BJ (cell line): ENCODE data around the gene UQCRC2. TPM values are rescaled to one million over a fixed set of nuclear protein-coding genes. Genes with fewer than 3 reads are reported as not detected.
"Not testable (repeated sequence)": the region's sequence is repeated elsewhere in the genome, so short reads cannot be mapped to it uniquely, and the experiment has no call there.

Experiments used
- CTCF ChIA-PET: fragments of 350-600 bp; formaldehyde crosslinking; extraction: SDS; loops from one replicate; lab custom pipeline; 2021; ENCODE audit warnings: antibody characterized with exemption, inconsistent platforms; lab: Yijun Ruan, JAX
- POLR2A ChIA-PET: fragments of 300-600 bp; sonication (Branson Sonifier 250); formaldehyde crosslinking; extraction: SDS; loops from one replicate; lab custom pipeline; 2021; ENCODE audit warnings: antibody characterized with exemption; lab: Charles Lee
- DNase-seq: peaks from one replicate; pipeline ENCODE4 v3.0.0-alpha.2; 2011; ENCODE audit warnings: low read depth
- H3K27me3 ChIP-seq: 2 replicates; pipeline ENCODE4 v1.6.0; 2011; ENCODE audit warnings: low read length; ENCODE audit not compliant: control insufficient read depth, insufficient read depth
- H3K36me3 ChIP-seq: 2 replicates; pipeline ENCODE4 v1.5.1; 2011; ENCODE audit warnings: low read length; ENCODE audit not compliant: control insufficient read depth, insufficient read depth
- H3K4me3 ChIP-seq: 2 replicates; pipeline ENCODE4 v1.5.1; 2011; ENCODE audit warnings: low read depth, mild to moderate bottlenecking, control low read depth, low read length
- CTCF ChIP-seq: IDR thresholded peaks from 2 replicates; pipeline ENCODE4 v1.5.1; 2011; ENCODE audit warnings: low read depth, mild to moderate bottlenecking, control low read depth, inconsistent platforms, low read length, moderate library complexity; ENCODE audit not compliant: insufficient read depth
- polyA minus RNA-seq: library from RNA; depleted of rRNA, polyadenylated mRNA; stranded (reverse); fragments of >200 nt; gene quantifications from 2 replicates; pipeline ENCODE4 v1.2.3, GENCODE V29; 2011; rRNA and poly(A)+ RNA removed
- polyA plus RNA-seq: library from polyadenylated mRNA; depleted of rRNA; stranded (reverse); fragments of >200 nt; gene quantifications from 2 replicates; pipeline ENCODE4 v1.2.3, GENCODE V29; 2011; rRNA removed

The UQCRC2 gene
- 177 and 181 TPM in 2 replicates for polyA plus RNA-seq
- polyA minus RNA-seq: 94.0 and 168 TPM in 2 replicates

- POLR2A ChIA-PET: no interaction called here
- peak within 1 kb of the TSS; percentile 87 for H3K4me3 ChIP-seq
- CTCF ChIA-PET: interaction anchor here (0.7 to 1.6 kb wide), 6 partner anchors 45 to 236 kb away, joined by 3 to 4 read pairs (median 3); no protein-coding TSS in a partner anchor
- no peak for TF ChIP-seq CTCF
- peak; percentile 50 for DNase-seq
- H3K36me3 ChIP-seq: peaks cover 2% of the 10 kb centered on the region
- no peaks in the 10 kb centered on the region for H3K27me3 ChIP-seq
Measured at GRCh38 chr16:21952793-21953540, at the start of gene UQCRC2. Gene UQCRC2 (plus strand): TSS chr16:21953361. CDS start chr16:21953424, 63 bp downstream.

- POLR2A ChIA-PET, H3K27me3 ChIP-seq, H3K36me3 ChIP-seq, DNase-seq, H3K4me3 ChIP-seq, CTCF ChIA-PET: not testable (repeated sequence)
Measured at GRCh38 chr16:21932650-21933049, 20.5 kb upstream of the UQCRC2 start.

- H3K36me3 ChIP-seq, DNase-seq, POLR2A ChIA-PET, H3K27me3 ChIP-seq, H3K4me3 ChIP-seq, CTCF ChIA-PET: not testable (repeated sequence)
Measured at GRCh38 chr16:21933316-21933715, 19.8 kb upstream of the UQCRC2 start.

GRCh38 chr16:21933790-21934189 is 19.4 kb upstream of the UQCRC2 start:
- H3K4me3 ChIP-seq, CTCF ChIA-PET, POLR2A ChIA-PET, H3K36me3 ChIP-seq, DNase-seq, H3K27me3 ChIP-seq: not testable (repeated sequence)

- H3K36me3 ChIP-seq, DNase-seq, H3K4me3 ChIP-seq, CTCF ChIA-PET, POLR2A ChIA-PET, H3K27me3 ChIP-seq: not testable (repeated sequence)
Measured at GRCh38 chr16:21936216-21936615, 16.9 kb upstream of the UQCRC2 start.

- TF ChIP-seq CTCF: no peak
- no peak for DNase-seq
- Histone ChIP-seq H3K27me3 (peaks cover 3% of the 10 kb centered on the region), H3K36me3 (no peaks in the 10 kb centered on the region), H3K4me3 (no peak overlapping the region)
- ChIA-PET POLR2A (no interaction called here), CTCF (no interaction called here)
Measured at GRCh38 chr16:21937336-21937829, 15.8 kb upstream of the UQCRC2 start.

GRCh38 chr16:21940570-21940969 is 12.6 kb upstream of the UQCRC2 start:
- POLR2A ChIA-PET: no interaction called here
- no peak overlapping the region for H3K4me3 ChIP-seq
- CTCF ChIA-PET: interaction anchor here (0.9 kb wide), 1 partner anchor 10 kb away, joined by 3 read pairs; no protein-coding TSS in a partner anchor
- DNase-seq: no peak
- H3K36me3 ChIP-seq: no peaks in the 10 kb centered on the region
- no peak for TF ChIP-seq CTCF
- peaks cover 4% of the 10 kb centered on the region for H3K27me3 ChIP-seq
